Panc1 (cell line): ENCODE data around the gene ALPK3. TPM values are rescaled to one million over a fixed set of nuclear protein-coding genes. Genes with fewer than 3 reads are reported as not detected.

Experiments used
- ATAC-seq: fragments of 200-7000 bp; cut with Tn5 transposase; 2 replicates; pipeline ENCODE4 v1.9.1; 2020; ENCODE audit warnings: mild to moderate bottlenecking, moderate library complexity
- BruUV-seq: library from RNA; stranded (reverse); fragments of 400-500 nt; replicated peaks from 2 replicates; lab custom pipeline; 2021; lab: Mats Ljungman, UMichigan
- CTCF ChIA-PET: fragments of 300-600 bp; sonication (Branson Sonifier 250); formaldehyde crosslinking; loops from one replicate; lab custom pipeline; 2022; ENCODE audit warnings: antibody characterized with exemption; lab: Charles Lee
- POLR2A ChIA-PET: fragments of 300-600 bp; sonication (Branson Sonifier 250); formaldehyde crosslinking; loops from one replicate; lab custom pipeline; 2022; ENCODE audit warnings: antibody characterized with exemption; lab: Charles Lee
- DNase-seq: peaks from one replicate; pipeline ENCODE4 v3.0.0-alpha.2; 2010; ENCODE audit warnings: low read depth, low spot score
- H3K27ac ChIP-seq: 2 replicates; pipeline ENCODE4 v1.5.1; 2011; ENCODE audit warnings: mild to moderate bottlenecking, low read length, inconsistent platforms
- H3K27me3 ChIP-seq: fragments of 200-500 bp; sonication (Bioruptor generic); 2 replicates; pipeline ENCODE4 v1.6.0; 2014; ENCODE audit warnings: low read length, inconsistent platforms; ENCODE audit not compliant: control insufficient read depth, insufficient read depth
- H3K36me3 ChIP-seq: fragments of 200-500 bp; sonication (Bioruptor generic); 2 replicates; pipeline ENCODE4 v1.5.1; 2014; ENCODE audit warnings: inconsistent platforms, mild to moderate bottlenecking, low read length, moderate library complexity; ENCODE audit not compliant: control insufficient read depth, insufficient read depth
- H3K4me1 ChIP-seq: 2 replicates; pipeline ENCODE4 v1.5.1; 2011; ENCODE audit warnings: inconsistent platforms, mild to moderate bottlenecking, low read length, moderate library complexity; ENCODE audit not compliant: control insufficient read depth, insufficient read depth
- H3K4me3 ChIP-seq, 2 experiments: 2 replicates each; pipeline ENCODE4 v1.5.1; 2011 to 2012; ENCODE audit warnings: low read depth in 2 of 2, low read length in 2 of 2, mild to moderate bottlenecking in 2 of 2, inconsistent platforms in 1 of 2, moderate library complexity in 1 of 2
- H3K9me3 ChIP-seq: fragments of 200-500 bp; sonication (Bioruptor generic); 2 replicates; pipeline ENCODE4 v1.5.1; 2014; ENCODE audit warnings: low read depth, mild to moderate bottlenecking, inconsistent platforms, low read length, moderate library complexity; ENCODE audit not compliant: control insufficient read depth, insufficient read depth
- POLR2AphosphoS5 ChIP-seq: IDR thresholded peaks from 2 replicates; pipeline ENCODE4 v1.6.1; 2012; ENCODE audit warnings: mild to moderate bottlenecking, low read depth, low read length, moderate library complexity
- SIN3A ChIP-seq: IDR thresholded peaks from 2 replicates; pipeline ENCODE4 v1.6.1; 2012; ENCODE audit warnings: low read depth, mild to moderate bottlenecking, low read length, moderate library complexity, borderline replicate concordance; ENCODE audit not compliant: insufficient read depth
- TCF7L2 ChIP-seq: IDR thresholded peaks from 2 replicates; pipeline ENCODE4 v1.6.1; 2011; ENCODE audit warnings: mild to moderate bottlenecking, low read depth, low read length, inconsistent platforms
- in situ Hi-C: cut with HindIII; loops from 2 replicates; pipeline ENCODE4 v1.10.0; 2016; ENCODE audit warnings: low sequenced_read_pairs, low pct_unique_long_range_greater_than_20kb
- intact Hi-C: fragments of 100-400 bp; cut with micrococcal nuclease; formaldehyde crosslinking; loops from one replicate; pipeline ENCODE4 v1.10.0; 2022; ENCODE audit not compliant: unreplicated experiment
- total RNA-seq: library from RNA; stranded (reverse); gene quantifications from one replicate; pipeline ENCODE4 v1.2.1, GENCODE V29; 2021; ENCODE audit not compliant: unreplicated experiment
- TF ChIP-seq, protein P1 (sequence below), 2 experiments: IDR thresholded peaks; 2 replicates each; pipeline ENCODE4 v1.6.1; 2011 to 2012; ENCODE audit warnings: low read depth in 2 of 2, control low read depth in 1 of 2, low read length in 1 of 2, mild to moderate bottlenecking in 1 of 2, moderate library complexity in 1 of 2; ENCODE audit not compliant: insufficient read depth in 1 of 2
- TF ChIP-seq, protein P2 (sequence below): fragments of 450-650 bp; IDR thresholded peaks from 2 replicates; pipeline ENCODE4 v1.5.1; 2017; ENCODE audit warnings: mild to moderate bottlenecking

ALPK3 gene
- total RNA-seq, 1 experiment from 2014 or later = 1.0 TPM

DNA sequence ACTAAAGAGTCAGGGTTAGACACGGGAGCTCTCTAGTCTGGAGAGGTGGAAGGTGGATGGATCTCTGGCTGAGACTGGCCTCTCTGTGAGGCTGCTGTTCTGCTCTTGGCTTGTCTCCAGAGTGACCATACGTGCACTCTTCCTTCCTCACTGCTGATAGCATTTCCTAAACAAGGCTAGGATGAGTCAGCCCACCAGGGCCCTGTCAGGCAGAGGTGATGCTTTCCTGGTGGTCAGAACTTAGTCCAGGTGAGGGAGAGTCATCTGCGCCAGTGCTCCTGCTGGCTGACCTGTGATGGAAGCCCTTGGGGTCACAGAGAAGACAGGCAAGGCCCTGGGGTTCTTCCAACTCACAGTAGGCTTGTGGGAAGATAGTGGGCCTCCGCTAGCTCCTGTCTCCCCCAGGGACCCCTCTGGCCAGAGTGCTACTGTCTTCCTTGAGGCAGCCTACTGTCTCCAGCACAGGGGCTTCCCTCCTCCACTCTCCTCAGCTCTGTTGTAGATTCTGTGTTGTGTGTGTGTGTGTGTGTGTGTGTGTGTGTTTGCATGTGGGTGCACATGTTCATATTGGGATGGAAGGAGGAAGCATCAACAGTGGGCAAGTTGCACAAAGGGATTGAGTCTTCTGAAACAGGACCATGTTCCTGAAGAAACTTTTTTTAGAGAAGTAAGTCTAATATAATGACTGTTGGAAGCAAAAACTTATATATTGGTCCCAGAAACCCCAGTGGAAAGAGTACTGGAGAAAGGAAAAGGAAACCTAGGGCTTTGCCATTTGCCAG lies 16.5 kb downstream of the ALPK3 start:
- BruUV-seq = no TSS peak
- POLR2A ChIA-PET = no interaction called here
- TF ChIP-seq TCF7L2 = no peak
- TF ChIP-seq, protein P1, sequence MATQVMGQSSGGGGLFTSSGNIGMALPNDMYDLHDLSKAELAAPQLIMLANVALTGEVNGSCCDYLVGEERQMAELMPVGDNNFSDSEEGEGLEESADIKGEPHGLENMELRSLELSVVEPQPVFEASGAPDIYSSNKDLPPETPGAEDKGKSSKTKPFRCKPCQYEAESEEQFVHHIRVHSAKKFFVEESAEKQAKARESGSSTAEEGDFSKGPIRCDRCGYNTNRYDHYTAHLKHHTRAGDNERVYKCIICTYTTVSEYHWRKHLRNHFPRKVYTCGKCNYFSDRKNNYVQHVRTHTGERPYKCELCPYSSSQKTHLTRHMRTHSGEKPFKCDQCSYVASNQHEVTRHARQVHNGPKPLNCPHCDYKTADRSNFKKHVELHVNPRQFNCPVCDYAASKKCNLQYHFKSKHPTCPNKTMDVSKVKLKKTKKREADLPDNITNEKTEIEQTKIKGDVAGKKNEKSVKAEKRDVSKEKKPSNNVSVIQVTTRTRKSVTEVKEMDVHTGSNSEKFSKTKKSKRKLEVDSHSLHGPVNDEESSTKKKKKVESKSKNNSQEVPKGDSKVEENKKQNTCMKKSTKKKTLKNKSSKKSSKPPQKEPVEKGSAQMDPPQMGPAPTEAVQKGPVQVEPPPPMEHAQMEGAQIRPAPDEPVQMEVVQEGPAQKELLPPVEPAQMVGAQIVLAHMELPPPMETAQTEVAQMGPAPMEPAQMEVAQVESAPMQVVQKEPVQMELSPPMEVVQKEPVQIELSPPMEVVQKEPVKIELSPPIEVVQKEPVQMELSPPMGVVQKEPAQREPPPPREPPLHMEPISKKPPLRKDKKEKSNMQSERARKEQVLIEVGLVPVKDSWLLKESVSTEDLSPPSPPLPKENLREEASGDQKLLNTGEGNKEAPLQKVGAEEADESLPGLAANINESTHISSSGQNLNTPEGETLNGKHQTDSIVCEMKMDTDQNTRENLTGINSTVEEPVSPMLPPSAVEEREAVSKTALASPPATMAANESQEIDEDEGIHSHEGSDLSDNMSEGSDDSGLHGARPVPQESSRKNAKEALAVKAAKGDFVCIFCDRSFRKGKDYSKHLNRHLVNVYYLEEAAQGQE (IDR thresholded peaks at IDR 0.05; ENCODE audit: insufficient read depth in 1 of 2, low read depth in 2 of 2, low read length in 1 of 2) = no peak
- TF ChIP-seq, protein P2, sequence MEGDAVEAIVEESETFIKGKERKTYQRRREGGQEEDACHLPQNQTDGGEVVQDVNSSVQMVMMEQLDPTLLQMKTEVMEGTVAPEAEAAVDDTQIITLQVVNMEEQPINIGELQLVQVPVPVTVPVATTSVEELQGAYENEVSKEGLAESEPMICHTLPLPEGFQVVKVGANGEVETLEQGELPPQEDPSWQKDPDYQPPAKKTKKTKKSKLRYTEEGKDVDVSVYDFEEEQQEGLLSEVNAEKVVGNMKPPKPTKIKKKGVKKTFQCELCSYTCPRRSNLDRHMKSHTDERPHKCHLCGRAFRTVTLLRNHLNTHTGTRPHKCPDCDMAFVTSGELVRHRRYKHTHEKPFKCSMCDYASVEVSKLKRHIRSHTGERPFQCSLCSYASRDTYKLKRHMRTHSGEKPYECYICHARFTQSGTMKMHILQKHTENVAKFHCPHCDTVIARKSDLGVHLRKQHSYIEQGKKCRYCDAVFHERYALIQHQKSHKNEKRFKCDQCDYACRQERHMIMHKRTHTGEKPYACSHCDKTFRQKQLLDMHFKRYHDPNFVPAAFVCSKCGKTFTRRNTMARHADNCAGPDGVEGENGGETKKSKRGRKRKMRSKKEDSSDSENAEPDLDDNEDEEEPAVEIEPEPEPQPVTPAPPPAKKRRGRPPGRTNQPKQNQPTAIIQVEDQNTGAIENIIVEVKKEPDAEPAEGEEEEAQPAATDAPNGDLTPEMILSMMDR = no peak
- CTCF ChIA-PET = interaction anchor here (0.6 kb wide), 1 partner anchor 236 kb away, joined by 3 read pairs; no protein-coding TSS in a partner anchor
- intact Hi-C loops = no loop called here
- DNase-seq (no peak), ATAC-seq (no peak)
- in situ Hi-C loops = no loop called here
- H3K4me1 ChIP-seq = no peaks in the 10 kb centered on the region
- H3K27me3 ChIP-seq = peaks cover 5% of the 10 kb centered on the region; the same call in 1 of the 2 replicates
- no peaks in the 10 kb centered on the region for H3K36me3 ChIP-seq
- H3K9me3 ChIP-seq = no peaks in the 10 kb centered on the region
- no peak overlapping the region for H3K27ac ChIP-seq
- H3K4me3 ChIP-seq = no peak overlapping the region

DNA sequence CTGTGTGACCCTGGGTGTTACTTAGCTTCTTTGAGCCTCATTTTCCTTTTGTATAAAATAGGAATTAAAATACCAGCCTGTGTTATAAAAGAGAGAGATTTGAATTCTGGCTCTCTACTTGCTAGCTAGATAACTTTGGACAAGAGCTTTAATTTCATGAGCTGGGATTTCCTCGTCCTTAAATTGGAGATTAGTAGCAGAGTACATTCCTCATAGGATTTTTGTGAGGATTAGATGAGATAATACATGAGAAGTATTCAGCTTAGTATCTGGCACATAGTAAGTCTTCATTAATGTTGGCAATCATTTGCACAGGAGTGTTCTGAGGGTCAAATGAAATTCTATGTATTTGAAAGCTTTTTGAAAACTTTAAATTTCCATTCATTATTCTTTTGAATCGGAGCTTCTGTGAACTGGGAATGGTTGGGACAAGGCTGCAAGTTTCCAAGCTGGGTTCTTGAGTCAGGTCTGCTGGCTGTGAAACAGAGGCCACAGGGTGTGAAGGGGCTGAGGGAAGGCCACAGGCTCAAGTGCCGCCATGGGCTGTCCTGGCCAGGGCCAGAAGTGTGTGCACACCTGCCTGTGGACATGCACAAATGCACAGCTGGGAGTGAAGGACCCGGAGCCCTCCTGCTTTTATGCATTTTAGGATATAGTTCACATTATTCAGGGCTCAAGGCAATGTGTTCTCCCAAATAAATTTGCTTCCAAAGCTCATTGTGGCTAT lies 17.2 kb downstream of the ALPK3 start:
- ChIA-PET POLR2A (no interaction called here), CTCF (no interaction called here)
- intact Hi-C loops (no loop called here), in situ Hi-C loops (no loop called here)
- TF ChIP-seq, protein P1 (IDR thresholded peaks at IDR 0.05; ENCODE audit: insufficient read depth in 1 of 2, low read depth in 2 of 2, low read length in 1 of 2) = no peak
- TF ChIP-seq, protein P2 = no peak
- TF ChIP-seq TCF7L2 (no peak), POLR2AphosphoS5 (no peak), SIN3A (no peak)
- H3K36me3 ChIP-seq = no peaks in the 10 kb centered on the region
- H3K27me3 ChIP-seq = peaks cover 5% of the 10 kb centered on the region; the same call in 1 of the 2 replicates
- no peak overlapping the region for H3K4me3 ChIP-seq
- H3K9me3 ChIP-seq = no peaks in the 10 kb centered on the region
- no peak for ATAC-seq
- no peak for DNase-seq
- no peak overlapping the region for H3K27ac ChIP-seq
- no peaks in the 10 kb centered on the region for H3K4me1 ChIP-seq
- no TSS peak for BruUV-seq
